Stimulated activated CD4-positive, alpha-beta T cell treated with anti-CD3 and anti-CD28 coated beads, Interleukin-1b, Interleukin-23, amount 100 ng/mL, for 24 hours (primary cell): ENCODE data around the gene MPLKIP.
"Not testable (repeated sequence)": the region's sequence is repeated elsewhere in the genome, so short reads cannot be mapped to it uniquely, and the experiment has no call there.

Experiments
- DNase-seq, 4 experiments: peaks; one replicate each; pipeline ENCODE4 v3.0.0-alpha.2; 2020; ENCODE audit warnings: low read depth in 4 of 4, low spot score in 1 of 4

MPLKIP gene

DNA sequence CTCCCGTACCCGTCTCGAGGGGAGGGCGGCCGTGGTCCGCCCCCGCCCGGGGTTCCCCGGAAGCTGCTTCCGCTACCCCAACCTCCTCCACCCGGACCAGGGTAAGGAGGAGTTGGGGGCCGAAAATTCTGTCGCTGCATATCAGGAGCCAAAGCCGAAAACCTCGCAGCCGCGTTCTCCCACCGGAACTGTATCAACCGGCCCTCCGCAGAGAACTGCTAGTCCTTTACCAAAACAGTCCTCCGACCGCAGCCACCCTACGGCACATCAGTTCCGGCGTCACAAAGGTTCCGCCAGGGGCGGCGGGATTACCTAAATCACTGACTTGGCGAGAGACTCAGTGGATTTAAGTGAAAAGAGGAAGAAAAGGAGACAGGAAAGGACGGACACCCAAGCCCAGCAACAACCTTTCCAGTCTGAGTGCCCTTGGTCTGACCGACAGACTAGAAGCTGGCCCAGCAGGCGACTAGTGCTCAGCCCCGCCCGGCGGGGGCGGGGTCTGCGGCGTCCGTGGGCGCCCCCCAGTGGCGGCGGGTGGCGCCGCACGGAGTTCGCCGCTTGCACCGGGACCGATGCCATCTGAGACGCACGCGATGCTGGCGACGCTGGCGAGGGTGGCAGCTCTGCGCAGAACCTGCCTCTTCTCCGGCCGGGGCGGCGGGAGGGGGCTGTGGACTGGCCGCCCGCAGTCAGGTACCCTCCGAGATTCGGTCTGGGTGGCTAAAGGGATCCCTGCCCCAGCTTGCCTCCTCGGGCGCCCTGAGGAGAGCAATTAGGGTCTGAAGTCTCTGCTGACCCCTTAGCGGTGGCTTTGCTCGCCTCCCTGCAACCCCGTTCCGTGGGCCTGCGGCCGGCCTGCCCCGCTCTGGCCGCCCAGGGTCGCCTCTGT, at the start of gene MPLKIP, which contains the start of gene SUGCT:
MPLKIP (minus strand) TSS at position 195 of the 889 bp plus-strand sequence; CDS start at position 140, 55 bp downstream.
SUGCT (plus strand) TSS at position 578 of the 889 bp plus-strand sequence.
- DNase-seq: peak; percentile 71 to 78 (median 72)

DNA sequence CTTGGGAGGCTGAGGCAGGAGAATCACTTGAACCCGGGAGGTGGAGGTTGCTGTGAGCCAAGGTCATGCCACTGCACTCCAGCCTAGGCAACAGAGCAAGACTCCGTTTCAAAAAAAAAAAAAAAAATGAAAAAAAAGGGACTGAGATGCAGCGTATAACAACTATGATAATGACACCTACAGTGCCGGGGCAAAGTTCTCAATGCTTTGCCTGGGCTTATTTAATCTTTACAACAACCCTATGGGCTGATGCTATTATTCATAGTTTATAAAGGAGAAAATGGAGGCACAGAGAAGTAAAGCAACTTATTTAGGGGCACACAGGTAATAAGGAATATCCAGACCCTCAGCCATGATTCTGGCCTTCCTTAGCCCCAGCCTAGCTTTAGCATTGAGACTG, 48.0 kb upstream of the MPLKIP start:
- no peak for DNase-seq

DNA sequence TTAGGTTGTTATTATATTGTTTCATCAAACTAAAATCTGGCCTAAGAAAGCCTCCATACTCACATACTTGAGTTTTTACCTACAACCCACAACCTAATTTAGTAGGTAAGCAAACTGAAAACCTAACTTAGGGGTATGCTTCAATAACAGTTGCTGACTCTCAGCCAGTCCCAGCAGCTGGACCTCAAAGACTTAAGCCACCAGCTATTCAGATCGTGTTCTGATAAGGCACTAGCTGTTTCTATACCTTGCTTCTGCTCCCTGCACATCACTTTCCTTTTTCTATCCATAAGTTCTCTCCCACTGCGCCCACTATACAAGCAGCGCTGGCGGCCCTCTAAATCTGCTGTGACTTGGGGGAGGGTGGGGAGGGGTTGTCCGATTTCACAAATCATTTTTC, 42.6 kb upstream of the MPLKIP start:
- DNase-seq: no peak

DNA sequence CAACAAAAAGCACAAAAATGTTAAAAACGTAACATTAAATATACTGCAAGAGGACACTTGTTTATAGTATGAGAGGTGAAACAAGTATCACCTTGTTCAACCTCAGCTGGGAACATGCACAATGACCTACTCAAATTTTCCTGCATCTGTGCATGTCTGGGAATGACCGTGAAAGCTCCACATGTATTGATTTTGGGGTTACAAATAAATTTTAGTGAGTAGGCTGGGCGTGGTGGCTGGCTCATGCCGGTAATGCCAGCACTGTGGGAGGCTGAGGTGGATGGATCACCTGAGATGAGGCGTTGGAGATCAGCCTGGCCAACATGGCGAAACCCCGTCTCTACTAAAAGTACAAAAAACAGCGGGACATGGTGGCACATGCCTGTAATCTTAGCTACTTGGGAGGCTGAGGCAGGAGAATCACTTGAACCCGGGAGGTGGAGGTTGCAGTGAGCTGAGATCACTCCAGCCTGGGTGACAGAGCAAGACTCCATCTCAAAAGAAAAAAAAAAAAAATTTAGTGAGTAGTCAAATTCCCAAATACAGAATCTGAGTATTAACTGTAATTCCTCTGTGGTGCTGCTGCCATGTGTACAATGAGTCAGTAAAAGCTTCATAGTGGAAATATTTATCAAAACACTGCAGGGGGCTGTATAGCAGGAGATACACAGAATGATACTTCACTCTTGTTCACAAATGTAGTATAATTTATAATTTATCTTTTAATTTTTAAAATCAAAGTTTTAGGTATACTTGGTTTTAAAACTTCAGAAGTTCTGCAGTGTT, 41.5 kb upstream of the MPLKIP start:
- no peak for DNase-seq

DNA sequence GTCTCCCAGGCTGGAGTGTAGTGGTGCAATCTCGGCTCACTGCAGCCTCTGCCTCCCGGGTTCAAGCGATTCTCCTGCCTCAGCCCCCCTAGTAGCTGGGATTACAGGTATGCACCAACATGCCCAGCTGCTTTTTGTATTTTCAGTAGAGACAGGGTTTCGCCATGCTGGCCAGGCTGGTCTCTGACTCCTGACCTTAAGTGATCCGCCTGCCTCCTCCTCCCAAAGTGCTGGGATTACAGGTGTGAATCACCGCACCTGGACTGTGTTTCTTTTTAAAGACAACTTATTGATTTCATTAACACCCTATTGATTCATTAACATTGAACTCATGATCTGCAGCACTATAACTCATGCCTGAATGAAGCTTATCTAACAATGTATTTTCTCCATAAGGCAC, 40.8 kb upstream of the MPLKIP start:
- not testable (repeated sequence) for DNase-seq

DNA sequence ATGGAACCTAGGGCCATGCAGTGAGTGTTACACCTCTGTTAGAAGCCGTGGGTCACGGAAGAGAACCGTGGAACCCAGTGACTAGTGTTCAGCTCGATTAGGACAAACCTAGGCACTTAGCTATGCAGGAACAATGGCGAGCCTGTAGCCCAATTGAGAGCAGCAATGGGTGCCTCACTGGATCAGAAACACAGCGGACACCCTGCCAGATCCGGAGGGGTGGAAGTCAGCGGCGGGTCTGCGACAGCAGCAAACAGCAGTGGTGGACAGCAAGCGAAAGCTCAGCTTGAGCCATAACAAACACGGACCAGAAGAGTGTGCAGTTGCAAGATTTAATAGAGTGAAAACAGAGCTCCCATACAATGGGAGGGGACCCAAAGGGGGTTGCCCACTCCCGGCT, 38.7 kb upstream of the MPLKIP start:
- DNase-seq: not testable (repeated sequence)

DNA sequence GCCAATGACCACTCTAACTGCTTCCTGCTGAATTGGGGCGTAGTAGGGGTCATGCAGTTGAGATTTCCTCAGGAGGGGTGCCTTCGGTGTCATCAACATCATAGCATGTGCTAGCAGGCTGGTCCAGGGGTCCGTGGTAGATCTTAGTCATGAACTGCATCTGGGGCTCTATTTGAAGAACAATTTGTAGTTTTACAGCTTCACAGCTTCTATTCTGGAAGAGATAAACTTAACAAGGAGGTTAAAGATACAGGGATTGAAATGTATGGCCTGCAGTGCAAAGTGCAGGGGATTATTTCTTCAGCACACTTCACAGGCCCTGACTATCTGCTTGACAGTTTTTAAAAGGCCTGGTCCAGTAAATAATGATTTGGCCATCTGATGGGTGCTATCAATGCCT, 33.8 kb upstream of the MPLKIP start:
- DNase-seq: not testable (repeated sequence)

DNA sequence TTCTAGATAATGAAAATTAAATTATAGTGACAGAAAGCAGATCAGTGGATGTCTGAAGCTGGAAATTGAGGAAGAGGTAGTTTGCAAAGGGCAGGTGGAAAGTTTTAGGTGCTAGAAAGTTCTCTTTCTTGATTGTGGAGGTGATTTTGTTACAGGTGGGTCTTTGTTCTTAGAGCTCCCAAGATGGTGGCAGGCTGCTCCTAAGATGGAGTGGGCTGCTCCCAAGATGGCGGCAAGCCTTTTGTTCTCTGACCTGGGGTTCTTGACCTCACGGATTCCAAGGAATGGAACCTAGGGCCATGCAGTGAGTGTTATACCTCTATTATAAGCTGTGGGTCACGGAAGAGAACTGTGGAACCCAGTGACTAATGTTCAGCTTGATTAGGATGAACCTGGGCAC, 32.9 kb upstream of the MPLKIP start:
- DNase-seq: no peak

DNA sequence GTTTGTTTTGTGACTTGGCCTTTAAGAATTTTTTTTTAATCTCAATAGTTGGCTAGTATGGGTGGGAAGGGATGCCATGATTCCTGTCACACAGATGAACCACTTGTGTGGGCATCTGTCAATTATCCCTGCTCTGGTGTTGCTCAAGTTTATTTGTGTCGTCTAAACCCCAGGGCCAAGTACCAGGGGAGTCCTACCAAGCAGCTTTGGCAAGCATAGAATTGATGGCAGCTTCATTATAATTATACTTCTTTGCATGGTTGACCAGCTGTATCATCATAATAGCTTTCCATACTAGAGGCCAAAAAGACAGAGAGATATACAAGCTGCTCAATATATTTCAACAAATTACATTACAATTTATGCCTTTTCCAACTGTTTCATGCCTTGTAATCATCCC, 30.8 kb upstream of the MPLKIP start:
- DNase-seq: no peak

DNA sequence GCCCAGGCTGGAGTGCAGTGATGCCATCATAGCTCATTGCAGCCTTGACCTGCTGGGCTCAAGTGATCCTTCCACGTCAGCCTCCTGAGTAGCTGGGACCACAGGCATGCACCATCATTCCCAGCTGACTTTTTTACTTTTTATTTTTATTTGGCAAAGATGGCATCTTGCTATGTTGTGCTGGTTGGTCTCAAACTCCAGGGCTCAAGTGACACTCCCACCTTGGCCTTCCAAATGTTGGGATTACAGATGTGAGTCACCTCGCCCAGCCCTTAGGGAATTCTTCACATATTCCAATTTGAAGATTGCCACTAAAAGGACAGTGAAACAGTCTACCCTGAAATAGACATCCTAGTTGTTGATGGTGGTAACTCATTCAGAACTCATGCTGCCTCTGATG, 28.1 kb upstream of the MPLKIP start:
- DNase-seq: no peak

DNA sequence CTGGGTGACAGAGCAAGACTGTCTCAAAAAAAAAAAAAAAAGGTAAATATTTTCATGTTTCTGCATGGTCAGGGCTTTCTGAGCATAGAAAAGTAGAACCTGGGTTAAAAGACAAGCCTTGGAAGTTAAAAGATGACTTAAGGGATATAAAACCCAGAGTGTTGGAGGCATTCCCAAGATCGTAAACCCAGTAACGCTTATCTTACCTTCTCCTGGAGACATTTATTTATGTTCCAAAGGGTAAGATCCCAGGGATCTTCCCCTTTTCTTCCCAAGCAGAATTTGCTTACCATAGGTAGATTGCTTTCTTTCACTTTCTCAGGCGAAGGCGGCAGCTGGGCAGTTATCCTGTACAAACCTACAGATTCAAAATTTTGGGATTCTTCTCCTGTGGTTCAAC, 22.6 kb upstream of the MPLKIP start:
- no peak for DNase-seq

DNA sequence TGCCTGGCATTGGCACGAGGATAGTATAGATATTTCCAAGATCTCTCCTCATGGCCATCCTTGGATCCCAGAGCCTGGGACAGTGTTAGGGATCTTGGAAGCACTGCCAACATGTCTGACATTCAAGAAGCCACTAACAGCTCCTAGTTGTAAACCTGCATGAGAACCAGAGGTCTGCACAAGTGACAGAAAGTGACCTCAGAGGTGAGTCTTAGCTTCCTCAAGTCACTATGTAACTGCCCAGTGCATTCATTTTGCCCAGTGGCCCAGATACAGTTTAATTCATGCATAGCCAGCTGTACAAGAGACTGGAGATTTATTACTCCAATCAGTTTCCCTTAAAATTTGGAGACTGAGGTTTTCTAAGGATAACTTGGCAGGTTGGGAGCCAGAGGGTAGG, 17.1 kb upstream of the MPLKIP start:
- no peak for DNase-seq

DNA sequence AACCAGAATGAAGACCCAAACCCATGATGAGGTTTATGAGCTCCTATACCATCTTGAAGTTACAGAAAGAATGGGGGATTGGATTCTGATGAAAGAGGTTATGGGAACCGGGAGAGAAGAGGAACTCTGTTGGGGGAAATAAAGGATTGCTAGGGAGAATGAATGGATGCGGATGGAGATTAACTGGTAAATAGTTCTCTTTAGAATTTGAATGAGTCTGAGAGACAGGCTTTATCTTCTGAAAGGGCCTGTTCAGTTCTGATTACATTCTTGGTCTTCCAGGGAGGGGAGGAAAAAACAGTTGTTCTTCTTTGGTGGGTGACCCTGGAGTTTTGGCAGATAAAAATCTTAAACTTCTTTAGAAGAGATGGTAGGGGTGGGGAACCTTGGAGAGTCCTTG, 14.2 kb upstream of the MPLKIP start:
- no peak for DNase-seq

DNA sequence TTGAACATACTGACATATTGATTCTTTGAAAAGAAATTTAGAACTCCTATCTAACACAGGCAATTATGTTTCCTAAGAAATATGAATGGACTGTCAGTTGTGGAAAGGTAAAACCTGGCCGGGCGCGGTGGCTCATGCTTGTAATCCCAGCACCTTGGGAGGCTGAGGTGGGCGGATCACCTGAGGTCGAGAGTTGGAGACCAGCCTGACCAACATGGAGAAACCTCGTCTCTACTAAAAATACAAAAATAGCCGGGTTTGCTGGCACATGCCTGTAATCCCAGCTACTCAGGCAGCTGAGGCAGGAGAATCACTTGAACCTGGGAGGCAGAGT, 13.8 kb upstream of the MPLKIP start:
- DNase-seq: not testable (repeated sequence)

DNA sequence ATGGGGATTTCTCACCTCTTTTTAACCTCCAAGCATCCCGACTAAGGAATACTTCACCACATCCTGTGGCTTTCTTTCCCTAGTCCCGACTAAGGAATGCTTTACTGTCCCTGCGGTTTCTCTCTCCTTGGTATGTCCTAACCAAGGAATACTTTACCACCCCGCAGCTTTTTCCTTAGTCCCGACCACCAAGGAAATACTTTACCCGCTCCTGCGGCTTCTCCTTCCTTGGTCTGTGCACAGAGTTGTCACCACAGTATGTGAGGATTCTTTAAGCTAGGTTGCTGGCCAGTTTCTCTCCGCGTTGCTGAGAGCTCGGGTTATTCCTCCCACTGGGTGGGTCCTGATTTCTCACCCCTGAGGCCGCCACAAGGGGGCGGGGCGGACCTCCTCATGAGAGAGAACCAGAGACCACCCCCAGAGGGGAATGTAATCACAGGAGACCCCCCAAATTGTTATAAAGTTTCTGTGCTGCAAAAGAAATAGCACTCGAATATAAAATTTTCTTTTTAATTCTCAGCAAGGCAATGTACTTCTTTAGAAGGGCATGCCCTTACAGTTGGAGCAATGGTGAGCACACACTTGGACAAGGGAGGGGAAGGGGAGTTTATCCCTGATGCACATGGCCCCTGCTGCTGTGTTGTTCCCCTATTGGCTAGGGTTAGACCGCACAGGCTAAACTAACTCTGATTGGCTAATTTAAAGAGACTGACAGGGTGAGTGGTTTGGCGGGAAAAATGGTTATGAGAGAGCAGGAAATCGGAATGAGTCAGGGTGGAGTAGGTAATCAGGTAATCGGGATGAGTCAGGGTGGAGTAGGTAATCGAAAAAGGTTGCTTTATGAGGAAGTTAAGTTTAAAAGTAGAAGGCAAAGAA, 13.2 kb upstream of the MPLKIP start:
- DNase-seq: no peak

DNA sequence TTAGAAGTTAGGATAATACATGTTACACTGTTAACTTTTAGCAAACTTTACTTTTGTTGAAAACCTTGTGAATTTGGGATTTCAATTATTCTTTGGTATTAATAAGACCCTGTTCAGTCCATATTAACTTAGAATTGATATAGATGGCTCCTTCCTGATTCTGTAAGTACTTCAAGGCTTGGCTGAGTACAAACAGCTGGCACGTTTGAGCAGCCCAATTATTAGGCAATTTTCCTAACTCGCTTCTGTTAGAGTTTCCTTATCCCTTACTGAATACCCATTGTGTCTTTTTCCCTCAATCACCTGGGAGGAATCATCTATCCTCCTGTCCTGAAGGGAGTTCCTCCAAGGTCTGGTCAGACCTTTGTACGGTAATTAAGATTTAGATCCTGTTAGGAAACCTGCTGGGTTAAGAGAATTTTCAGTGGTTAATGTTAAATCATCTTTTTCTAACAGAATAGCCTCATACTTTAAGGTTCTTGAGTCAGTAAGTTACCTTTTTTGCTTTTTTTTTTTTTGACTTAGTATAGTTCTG, 11.2 kb upstream of the MPLKIP start:
- not testable (repeated sequence) for DNase-seq

DNA sequence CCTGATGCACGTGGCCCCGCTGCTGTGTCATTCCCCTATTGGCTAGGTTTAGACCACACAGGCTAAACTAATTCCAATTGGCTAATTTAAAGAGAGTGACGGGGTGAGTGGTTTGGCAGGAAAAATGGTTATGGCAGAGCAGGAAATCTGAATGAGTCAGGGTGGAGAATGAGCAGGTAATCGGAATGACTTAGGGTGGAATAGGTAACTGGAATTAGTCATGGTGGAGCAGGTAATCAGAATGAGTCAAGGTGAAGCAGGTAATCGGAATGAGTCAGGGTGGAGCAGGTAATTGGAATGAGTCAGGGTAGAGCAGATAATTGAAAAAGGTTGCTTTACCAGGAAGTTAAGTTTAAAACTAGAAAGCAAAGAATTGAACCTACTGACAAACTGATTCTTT, 7.5 kb upstream of the MPLKIP start:
- not testable (repeated sequence) for DNase-seq

DNA sequence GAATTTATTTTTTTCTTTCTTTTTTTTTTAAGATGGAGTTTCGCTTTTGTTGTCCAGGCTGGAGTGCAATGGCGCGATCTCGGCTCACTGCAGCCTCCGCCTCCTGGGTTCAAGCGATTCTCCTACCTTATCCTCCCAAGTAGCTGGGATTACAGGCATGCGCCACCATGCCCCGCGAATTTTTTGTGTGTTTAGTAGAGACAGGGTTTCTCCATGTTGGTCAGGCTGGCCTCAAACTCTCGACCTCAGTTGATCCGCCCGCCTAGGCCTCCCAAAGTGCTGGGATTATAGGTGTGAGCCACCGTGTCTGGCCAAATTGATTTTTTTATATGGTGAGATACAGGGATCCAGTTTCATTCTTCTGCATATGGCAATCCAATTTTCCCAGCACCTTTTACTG, 5.5 kb upstream of the MPLKIP start:
- DNase-seq: not testable (repeated sequence)

DNA sequence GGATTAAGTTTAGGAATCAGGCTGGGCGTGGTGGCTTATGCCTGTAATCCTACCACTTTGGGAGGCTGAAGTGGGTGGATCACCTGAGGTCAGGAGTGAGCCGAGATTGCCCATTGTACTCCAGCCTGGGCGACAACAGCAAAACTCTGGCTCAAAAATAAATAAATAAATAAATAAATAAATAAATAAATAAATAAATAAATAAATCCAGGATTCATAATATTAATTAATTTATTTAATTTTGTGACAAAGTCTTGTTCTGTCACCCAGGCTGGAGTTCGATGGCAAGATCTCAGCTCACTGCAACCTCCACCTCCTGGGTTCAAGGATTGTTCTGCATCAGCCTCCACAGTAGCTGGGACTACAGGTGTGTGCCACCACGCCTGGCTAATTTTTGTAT, 4.6 kb upstream of the MPLKIP start:
- no peak for DNase-seq

DNA sequence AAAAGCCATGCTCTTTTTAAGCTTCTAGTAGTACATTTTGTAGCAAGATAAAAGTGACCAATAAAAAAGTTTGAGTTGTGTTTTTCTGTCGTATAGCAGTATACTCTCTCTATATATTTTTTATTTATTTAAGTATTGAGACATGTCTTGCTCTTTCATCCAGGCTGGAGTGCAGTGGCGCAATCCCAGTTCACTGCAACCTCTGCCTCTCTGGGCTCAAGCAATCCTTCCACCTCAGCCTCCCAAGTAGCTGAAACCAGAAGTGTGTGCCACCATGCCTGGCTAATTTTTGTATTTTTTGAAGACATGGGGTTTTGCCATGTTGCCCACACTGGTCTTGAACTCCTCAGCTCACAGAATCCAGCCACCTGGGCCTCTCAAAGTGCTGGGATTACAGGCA, 3.1 kb upstream of the MPLKIP start:
- no peak for DNase-seq

DNA sequence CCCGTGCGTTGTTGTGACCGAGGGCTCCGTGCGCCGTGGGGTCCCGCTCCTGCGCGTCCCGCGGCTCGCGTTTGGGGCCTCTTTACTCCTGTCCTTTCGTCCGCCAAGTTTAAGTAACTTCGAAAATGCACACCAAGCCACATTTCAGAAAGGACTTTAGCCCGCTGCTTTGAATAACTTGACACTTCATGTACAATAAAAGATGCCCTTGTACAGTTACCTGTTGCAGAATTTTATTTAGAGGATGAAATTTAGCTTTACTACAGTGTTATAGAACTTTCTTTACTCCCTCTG, 842 bp upstream of the MPLKIP start:
- DNase-seq: peak in 1 of 4 experiments; percentile 6
